Adipocyte (in vitro differentiated cells): ENCODE data around the gene SLC29A4.

Experiments used
- DNase-seq: peaks from one replicate; pipeline ENCODE4 v3.0.0-alpha.2; 2015; ENCODE audit warnings: low read depth
- H3K27me3 ChIP-seq: replicated peaks from 2 replicates; pipeline ENCODE4 v1.7.0; 2013; ENCODE audit warnings: mild to moderate bottlenecking, low read length, moderate library complexity; ENCODE audit not compliant: control insufficient read depth, insufficient read depth
- H3K36me3 ChIP-seq: 2 replicates; pipeline ENCODE4 v1.7.0; 2013; ENCODE audit warnings: low read length, mild to moderate bottlenecking, moderate library complexity; ENCODE audit not compliant: control insufficient read depth, insufficient read depth, severe bottlenecking
- H3K4me1 ChIP-seq: 2 replicates; pipeline ENCODE4 v1.7.0; 2013; ENCODE audit warnings: mild to moderate bottlenecking, low read length, moderate library complexity; ENCODE audit not compliant: control insufficient read depth, insufficient read depth
- H3K4me3 ChIP-seq: 2 replicates; pipeline ENCODE4 v1.7.0; 2013; ENCODE audit warnings: mild to moderate bottlenecking, low read length, moderate library complexity
- H3K9ac ChIP-seq: 2 replicates; pipeline ENCODE4 v1.7.0; 2013; ENCODE audit warnings: mild to moderate bottlenecking, low read length, moderate library complexity
- H3K9me3 ChIP-seq: 2 replicates; pipeline ENCODE4 v1.7.0; 2013; ENCODE audit warnings: mild to moderate bottlenecking, low read length, moderate library complexity; ENCODE audit not compliant: control insufficient read depth

Gene SLC29A4

DNA sequence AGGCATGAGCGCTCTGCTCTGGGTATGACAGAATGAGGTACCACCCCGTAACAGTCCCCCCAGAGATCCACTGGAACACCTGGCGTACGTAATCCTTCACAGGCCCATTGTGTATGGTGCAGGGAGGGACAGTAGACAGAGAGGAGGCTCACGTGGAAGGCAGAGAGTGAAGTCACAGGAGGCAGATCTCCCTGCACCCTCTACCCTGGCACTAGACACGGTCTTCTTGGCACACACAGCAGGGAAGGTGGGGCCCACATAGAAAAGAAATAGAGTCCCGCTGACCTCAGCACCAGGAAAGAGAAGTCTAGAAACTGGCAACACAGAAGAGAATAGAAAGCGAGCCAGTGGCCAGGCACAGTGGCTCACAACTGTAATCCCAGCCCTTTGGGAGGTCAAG is 51.9 kb downstream of the SLC29A4 start:
- H3K4me3 ChIP-seq: no peak overlapping the region
- no peaks in the 10 kb centered on the region for H3K4me1 ChIP-seq
- H3K9me3 ChIP-seq: no peaks in the 10 kb centered on the region
- no peak for DNase-seq
- peaks cover 67% of the 10 kb centered on the region for H3K36me3 ChIP-seq
- no peak overlapping the region for H3K9ac ChIP-seq
- H3K27me3 ChIP-seq: no peaks in the 10 kb centered on the region

DNA sequence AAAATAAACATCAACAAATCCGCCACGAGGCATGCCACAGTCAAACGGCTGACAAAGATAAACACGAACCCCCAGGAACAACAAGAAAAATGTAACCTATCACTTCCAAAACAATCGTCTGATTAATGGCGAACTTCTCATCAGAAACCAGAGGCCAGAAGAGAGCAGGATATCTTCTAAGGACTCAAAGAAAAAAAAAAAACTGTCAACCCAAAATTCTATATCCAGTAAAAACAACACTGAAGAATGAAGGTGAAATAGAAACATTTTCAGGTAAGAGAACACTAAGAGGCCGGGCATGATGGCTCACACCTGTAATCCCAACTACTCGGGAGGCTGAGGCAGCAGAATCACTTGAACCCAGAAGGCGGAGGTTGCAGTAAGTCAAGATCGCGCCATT is 54.3 kb downstream of the SLC29A4 start:
- Histone ChIP-seq H3K36me3 (peaks cover 62% of the 10 kb centered on the region), H3K9ac (no peak overlapping the region), H3K27me3 (no peaks in the 10 kb centered on the region), H3K9me3 (no peaks in the 10 kb centered on the region), H3K4me1 (no peaks in the 10 kb centered on the region), H3K4me3 (no peak overlapping the region)
- DNase-seq: no peak

DNA sequence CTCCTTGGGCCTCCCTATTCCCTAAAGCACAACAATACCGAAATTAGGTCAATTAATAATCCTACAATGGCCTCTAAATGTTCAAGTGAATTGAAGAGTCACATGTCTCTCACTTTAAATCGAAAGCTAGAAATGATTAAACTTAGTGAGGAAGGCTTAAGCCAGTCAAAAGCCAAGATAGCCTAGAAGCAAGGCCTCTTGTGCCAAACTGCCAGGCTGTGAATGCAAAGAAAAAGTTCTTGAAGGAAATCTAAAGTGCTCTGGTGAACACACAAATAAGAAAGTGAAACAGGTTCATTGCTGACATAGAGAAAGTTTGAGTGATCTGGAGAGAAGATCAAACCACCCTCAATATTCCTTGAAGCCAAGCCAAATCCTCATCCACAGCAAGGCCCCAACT is 57.2 kb downstream of the SLC29A4 start:
- H3K9ac ChIP-seq: no peak overlapping the region
- DNase-seq: no peak
- H3K4me3 ChIP-seq: no peak overlapping the region
- peaks cover 79% of the 10 kb centered on the region for H3K36me3 ChIP-seq
- H3K27me3 ChIP-seq: no peaks in the 10 kb centered on the region
- no peaks in the 10 kb centered on the region for H3K4me1 ChIP-seq
- H3K9me3 ChIP-seq: no peaks in the 10 kb centered on the region

DNA sequence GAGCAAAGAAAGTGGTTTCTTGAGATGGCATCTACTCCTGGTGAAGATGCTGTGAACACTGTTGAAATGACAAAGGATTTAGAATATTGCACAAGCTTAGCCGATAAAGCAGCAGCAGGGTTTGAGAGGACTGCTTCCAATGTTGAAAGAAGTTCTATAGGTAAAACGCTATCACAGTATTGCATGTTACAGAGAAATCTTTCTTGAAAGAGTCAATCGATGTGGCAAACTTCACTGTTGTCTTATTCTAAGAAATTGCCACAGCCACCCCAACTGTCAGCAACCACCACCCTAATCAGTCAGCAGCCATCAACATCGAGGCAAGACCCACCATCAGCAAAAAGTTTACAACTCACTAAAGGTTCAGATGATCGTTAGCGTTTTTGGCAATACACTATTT is 59.9 kb downstream of the SLC29A4 start:
- Histone ChIP-seq H3K4me3 (no peak overlapping the region), H3K4me1 (no peaks in the 10 kb centered on the region), H3K9ac (no peak overlapping the region), H3K27me3 (no peaks in the 10 kb centered on the region), H3K36me3 (peaks cover 64% of the 10 kb centered on the region), H3K9me3 (no peaks in the 10 kb centered on the region)
- no peak for DNase-seq

DNA sequence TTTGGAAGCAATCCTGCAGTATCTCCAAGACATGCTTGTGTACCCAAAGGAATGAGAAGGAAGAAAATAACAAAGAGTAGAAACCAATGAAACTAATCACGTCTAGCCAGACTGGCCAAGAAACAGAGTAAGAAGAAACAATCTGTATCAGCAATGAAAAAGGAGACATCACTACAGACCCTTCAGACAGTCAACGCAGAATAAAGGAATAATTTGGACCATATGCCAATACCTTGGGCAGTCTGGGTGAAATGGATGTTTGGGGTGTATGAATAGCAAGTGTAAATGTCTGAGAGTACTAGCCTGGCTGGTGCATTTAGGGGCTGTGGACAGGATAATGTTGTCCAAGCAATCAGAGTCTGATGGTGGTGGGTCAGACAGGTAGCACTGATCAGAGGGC is 61.1 kb downstream of the SLC29A4 start:
- H3K36me3 ChIP-seq: peaks cover 55% of the 10 kb centered on the region
- peaks cover 5% of the 10 kb centered on the region for H3K4me1 ChIP-seq
- no peaks in the 10 kb centered on the region for H3K9me3 ChIP-seq
- no peak overlapping the region for H3K4me3 ChIP-seq
- no peak overlapping the region for H3K9ac ChIP-seq
- DNase-seq: no peak
- H3K27me3 ChIP-seq: no peaks in the 10 kb centered on the region

DNA sequence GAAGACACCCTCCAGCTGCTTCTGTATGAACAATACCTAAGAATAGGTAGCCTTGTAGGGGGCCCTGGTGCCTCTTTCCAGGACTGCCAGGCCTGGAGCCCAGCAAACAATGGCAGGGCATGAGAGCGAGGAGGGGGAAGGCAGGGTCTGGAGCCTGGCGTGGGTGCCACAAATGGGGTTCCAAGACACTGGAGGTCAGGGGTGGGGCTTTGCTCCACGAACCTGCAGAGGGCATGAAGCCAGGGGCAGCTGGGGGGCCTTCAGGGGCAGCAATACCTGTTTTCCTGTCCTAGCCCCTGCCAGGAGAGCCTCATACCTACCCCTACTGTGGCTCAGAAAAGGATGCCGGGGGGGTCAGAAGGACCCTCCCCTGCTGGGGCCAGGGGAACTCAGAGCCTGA is 61.6 kb downstream of the SLC29A4 start:
- no peak for DNase-seq
- no peaks in the 10 kb centered on the region for H3K27me3 ChIP-seq
- no peak overlapping the region for H3K4me3 ChIP-seq
- no peak overlapping the region for H3K9ac ChIP-seq
- peaks cover 8% of the 10 kb centered on the region for H3K4me1 ChIP-seq
- peaks cover 50% of the 10 kb centered on the region for H3K36me3 ChIP-seq
- no peaks in the 10 kb centered on the region for H3K9me3 ChIP-seq

DNA sequence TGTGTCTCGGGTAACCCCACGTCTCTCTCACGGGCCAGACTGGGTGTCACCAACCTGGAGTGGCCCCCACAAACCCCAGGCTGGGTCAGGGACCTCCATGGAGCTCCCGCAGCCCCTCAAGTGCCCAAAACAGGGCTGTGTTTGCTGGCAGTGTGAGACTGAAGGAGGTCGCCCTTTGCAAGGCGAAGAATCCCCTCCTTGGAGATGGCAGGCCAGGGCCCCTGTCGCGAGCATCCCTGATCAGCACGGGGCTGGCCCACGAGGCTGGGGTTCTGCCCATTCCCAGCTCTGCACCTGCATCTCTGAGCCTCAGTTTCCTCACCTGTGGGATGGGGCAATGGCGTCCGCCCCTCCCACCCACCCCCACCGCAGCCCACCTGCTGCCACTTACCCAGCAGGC is 62.4 kb downstream of the SLC29A4 start:
- Histone ChIP-seq H3K4me1 (peaks cover 8% of the 10 kb centered on the region), H3K36me3 (peaks cover 43% of the 10 kb centered on the region), H3K9ac (no peak overlapping the region), H3K9me3 (no peaks in the 10 kb centered on the region), H3K27me3 (no peaks in the 10 kb centered on the region), H3K4me3 (no peak overlapping the region)
- no peak for DNase-seq

DNA sequence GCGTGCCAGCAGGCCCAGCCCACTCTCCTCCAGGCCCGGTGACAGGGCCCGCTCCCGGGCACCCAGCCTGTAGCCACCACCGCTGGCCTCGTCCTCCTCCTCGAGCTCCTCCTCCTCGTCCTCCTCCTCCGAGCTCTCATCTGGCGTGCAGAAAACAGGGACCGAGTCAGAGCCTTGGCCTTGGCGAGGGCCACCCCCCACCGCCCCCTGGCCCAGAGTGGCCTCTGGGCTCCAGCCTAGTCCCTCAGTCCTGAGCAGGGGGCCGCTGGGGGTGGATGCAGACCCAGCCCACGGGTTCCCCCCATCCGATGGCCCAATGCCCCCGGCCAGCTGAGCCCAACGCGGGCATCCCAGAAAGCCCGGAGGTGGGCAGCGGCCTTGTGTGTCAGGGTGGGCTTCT is 62.9 kb downstream of the SLC29A4 start:
- H3K4me1 ChIP-seq: peaks cover 8% of the 10 kb centered on the region
- no peak overlapping the region for H3K9ac ChIP-seq
- H3K36me3 ChIP-seq: peaks cover 40% of the 10 kb centered on the region
- H3K27me3 ChIP-seq: no peaks in the 10 kb centered on the region
- H3K9me3 ChIP-seq: no peaks in the 10 kb centered on the region
- no peak overlapping the region for H3K4me3 ChIP-seq
- no peak for DNase-seq

DNA sequence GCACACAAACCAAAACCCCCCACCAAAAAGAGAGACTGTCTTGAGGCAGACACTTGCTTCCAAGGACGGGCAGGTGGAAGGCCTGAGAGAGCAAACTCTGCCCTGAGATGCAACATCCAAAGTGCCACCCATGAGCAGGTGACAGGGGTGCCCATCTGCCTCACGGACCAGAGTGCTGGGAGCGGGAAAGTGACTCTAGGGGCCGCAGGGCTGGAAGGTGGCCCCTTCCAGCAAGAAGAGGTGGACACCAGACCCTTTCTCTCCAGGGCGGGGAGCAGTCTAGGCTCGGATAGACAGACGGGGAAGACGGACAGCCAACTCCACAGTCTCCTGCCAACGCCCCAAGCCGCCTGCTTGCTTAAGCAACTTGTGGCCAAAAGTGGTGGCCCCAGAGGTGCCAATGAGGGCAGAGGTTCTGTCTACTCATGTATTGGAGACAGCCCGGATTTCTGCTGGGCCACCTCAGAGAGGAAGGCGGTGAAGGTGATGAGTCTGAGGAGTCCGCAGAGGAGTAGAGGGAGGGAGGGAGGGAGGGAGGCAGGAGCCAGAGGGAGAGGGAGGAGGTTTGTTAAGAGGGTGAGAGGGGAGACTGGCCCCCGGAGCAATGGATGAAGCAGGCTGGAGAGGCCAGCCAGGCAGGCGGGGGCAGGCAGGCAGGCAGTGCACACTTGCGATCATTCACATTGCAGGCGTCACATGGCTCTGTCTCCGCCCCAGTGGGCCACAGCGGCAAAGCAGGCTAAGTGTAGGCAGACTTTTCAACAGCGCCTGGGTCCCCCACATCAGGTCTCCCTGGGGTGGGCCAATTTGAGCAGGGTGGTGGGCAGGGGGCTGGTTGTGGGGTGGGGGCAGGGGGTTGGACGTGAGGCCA is 65.6 kb downstream of the SLC29A4 start:
- Histone ChIP-seq H3K9me3 (no peaks in the 10 kb centered on the region), H3K27me3 (no peaks in the 10 kb centered on the region), H3K4me1 (peaks cover 8% of the 10 kb centered on the region), H3K4me3 (no peak overlapping the region), H3K9ac (peak overlapping the region; percentile 51), H3K36me3 (peaks cover 32% of the 10 kb centered on the region)
- no peak for DNase-seq

DNA sequence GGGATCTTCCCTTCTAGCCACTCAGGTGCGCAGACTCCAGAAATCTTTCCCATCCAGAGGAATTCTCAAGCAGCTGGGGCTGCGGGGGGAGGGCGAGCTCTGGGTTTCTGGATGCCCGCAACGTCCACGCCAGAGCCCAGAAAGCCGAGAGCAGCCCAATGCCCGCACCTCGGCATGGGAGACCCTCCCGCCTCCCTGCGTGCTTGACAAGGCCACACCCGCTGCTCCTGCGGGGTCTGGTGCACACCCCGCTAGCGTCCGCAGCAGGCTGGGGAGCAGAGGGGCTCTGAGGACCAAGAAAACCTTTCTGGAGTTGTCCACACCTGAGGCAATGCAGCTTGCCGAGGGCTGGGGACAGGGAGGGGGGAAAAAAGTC is 66.2 kb downstream of the SLC29A4 start:
- no peaks in the 10 kb centered on the region for H3K27me3 ChIP-seq
- no peak for DNase-seq
- peaks cover 8% of the 10 kb centered on the region for H3K4me1 ChIP-seq
- H3K9ac ChIP-seq: no peak overlapping the region
- H3K9me3 ChIP-seq: no peaks in the 10 kb centered on the region
- H3K4me3 ChIP-seq: no peak overlapping the region
- H3K36me3 ChIP-seq: peaks cover 29% of the 10 kb centered on the region

DNA sequence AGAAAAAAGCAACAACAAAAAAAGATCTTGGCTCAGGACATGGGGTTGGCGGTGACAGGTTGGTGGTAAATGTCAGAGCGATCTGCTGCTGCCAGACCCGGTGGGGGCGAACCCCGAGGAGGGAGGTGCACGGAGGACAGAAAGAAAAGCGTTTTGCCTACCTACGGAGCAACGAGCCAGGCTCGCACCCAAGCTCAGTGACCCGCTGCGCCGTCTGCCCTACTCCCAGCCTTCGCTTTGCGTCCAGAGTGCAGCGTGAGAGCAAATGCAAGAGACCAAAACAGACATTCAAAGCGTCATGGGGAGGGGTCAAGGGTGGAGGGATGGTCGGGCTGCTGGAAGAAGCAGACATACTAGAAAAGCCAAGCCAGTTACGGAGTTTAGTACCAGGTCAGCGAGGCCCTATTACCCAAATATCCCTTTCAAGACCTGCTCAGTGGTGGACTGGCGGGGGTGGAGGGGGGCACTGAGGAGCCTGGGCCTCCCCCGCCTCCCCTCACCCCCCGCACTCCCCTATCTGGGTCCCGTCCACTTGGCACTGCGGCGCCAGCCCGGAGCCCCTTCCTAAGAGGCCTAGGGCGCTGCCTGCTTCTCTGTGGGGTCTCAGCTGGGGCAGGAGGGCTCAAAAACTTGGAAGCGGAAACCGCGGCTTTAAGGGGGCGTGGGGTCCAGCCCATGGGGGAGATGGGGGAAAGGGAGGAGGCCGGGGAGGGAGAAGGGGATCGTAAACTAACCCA is 66.9 kb downstream of the SLC29A4 start:
- peaks cover 22% of the 10 kb centered on the region for H3K36me3 ChIP-seq
- peaks cover 14% of the 10 kb centered on the region for H3K4me1 ChIP-seq
- H3K9me3 ChIP-seq: no peaks in the 10 kb centered on the region
- no peaks in the 10 kb centered on the region for H3K27me3 ChIP-seq
- no peak overlapping the region for H3K9ac ChIP-seq
- DNase-seq: no peak
- H3K4me3 ChIP-seq: no peak overlapping the region
